GM18873 (cell line): ENCODE measurements around the gene NHLRC1.

Experiments used
- ATAC-seq: cut with Tn5 transposase; IDR thresholded peaks from one replicate; pipeline ENCODE4 v1.9.1; 2021; ENCODE audit warnings: mild to moderate bottlenecking, moderate library complexity, moderate number of reproducible peaks; ENCODE audit not compliant: unreplicated experiment, low FRiP score

NHLRC1 gene

DNA sequence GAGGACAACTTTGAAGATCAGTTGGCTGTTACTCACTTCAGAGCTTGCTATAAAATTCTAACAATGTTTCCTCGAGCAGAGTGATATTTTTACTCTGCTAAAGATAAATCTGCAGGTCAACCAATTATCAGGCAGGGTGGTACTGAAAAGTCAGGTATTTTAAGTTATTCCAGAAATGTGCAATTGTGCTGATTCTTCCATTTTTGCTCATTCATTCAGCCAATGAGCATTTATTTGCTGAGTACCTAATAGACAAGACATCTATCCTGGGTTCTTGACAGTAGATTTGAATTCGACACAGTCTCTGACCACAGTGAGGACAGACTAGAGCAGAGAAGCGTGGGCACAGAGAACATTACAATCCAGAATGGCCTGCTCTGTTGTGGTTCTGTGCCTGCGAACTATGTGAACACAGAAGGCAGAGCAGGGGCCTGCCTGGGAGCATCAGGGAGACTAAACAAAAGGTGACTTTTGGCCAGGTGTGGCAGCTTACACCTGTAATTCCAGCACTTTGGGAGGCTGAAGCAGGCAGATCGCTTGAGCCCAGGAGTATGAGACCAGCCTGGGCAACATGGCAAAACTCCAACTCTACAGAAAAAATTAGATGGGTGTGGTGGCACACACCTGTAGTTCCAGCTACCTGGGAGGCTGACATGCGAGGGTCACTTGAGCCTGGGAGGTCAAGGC, 17.6 kb upstream of the NHLRC1 start:
- ATAC-seq: no peak

DNA sequence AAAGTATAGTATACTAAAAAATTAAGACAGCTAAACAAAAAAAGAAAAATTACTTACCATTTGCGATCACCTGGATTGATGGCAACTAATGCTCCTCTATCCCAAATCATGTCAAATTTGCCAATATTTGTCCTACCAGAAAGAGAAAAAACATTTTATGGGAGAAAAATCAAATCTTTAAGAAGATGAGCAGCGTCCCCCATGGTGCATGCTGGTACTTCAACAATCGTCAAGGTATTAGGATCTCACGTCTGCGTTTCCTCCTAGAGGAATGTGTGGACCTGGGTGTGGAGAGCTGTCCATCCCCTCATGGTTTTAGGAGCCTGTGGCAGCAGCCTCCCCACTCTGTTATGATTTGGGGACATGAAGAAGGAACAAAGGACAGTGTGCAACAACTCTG, 16.4 kb upstream of the NHLRC1 start:
- no peak for ATAC-seq

DNA sequence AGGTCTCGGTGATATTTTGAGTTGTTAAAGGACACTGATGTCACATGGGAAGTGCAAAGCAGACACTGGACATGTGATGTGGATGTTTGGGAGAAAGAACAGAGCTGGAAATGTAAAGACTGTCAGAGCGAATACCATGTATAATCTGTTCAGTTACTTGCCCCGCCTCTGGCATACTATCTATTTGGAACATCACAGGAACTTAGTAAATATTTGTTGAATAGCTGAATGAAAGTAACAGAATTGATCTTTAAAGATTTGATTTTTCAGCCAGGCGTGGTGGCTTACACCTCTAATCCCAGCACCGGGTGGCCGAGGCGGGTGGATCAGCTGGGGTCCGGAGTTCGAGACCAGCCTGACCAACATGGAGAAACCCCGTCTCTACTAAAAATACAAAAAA, 13.8 kb upstream of the NHLRC1 start:
- no peak for ATAC-seq

DNA sequence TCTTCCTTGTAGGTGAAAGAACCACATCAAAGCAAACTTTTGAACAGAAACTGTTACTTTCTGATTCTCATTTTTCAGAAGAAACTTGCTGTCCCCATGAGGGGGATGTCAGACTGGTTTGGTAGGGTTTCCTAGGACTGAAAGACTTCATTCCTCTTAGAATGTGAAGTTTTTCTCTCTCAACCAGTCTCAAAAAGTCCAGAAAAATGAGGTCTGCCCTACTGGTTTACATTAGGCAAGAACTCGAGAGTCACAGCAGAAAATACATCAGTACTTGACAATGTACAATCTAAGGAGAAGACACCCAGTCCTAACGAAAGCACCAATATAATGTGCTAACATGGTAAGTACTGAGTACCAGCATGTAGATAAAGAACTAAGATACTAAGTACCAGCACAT, 12.7 kb upstream of the NHLRC1 start:
- no peak for ATAC-seq

DNA sequence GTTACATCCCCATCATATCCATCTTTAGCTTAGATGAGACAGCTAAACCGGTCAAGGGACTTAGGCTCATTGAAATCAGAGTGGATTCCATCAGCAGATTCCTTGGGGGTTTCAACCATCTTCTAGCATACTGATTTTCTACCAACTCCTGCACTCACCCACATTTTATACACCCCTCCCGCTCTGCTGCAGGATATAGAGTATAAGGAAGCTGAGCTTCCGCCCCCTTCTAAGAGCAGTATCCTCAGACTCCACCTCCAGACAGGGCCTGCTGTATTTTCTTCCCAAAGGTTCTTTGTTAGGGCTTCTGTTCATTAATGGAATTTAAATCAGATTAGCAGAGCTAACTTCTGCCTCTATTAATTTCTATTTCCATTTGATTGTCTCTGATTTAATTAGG, 9.9 kb upstream of the NHLRC1 start:
- ATAC-seq: no peak

GRCh38 chr6:18126121-18126520, 3.6 kb upstream of the NHLRC1 start:
- no peak for ATAC-seq

DNA sequence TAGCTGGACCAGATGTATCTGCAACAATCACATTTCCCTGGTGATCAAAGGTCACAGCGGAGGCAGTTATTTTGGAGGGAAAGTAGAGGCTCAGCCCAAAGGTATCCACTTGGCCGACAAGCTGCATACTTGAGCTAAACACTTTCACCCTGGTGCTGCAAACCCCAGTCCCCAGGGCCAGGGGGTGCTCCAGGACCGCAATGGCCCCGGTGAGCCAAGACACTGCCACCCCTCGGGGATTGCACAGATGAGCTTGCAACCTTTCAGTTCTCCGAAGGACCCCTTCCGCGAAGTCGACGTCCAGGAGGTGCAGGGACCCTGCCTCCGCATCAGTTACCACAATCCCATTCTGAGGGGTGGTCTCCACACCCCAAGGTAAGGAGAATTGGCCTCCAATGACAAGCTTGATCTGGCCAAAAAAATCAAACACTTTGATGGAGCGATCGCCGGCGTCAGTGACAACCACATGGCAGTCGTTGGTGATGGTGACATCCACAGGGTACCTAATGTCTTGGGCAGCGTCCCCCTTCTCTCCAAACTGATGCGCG, 823 bp downstream of the NHLRC1 start:
- ATAC-seq: no peak

DNA sequence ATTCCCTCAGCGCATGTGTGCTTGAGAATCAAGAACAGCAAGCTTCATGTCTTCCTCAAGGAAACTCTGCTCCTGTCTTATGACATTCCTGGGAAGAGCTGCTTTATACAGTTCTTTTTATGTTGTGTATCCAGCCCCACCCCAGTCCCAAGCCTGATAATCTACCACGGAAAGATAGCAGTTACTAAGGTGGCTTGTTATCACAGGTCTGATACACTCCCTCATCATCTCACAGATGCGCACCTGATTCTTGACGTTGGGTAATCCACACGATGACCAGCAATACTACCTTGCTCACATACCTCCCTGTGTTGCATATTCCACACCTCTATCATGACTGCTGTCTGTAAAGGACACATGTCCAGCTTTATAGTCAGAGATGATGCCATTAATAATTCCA, 3.2 kb downstream of the NHLRC1 start:
- no peak for ATAC-seq

DNA sequence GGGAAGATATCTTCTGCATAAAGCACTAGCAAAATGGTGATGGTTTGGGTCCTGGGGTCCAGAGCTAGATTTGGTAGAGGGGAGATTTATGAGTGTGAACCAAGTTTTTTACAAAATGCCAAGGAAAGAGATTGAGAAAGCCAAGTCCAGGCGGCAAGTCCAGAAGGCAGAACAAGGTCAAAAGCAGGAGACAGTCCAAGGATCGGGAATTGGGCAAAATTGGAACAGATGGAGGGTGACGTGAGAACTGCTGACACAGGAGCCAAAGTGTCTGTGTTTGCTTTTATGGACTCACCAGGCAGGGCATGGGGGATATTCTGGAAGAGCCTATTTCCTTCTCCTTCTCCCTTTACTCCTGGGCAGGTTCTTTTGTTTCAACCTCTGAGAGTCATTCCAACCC, 4.1 kb downstream of the NHLRC1 start:
- ATAC-seq: no peak

GRCh38 chr6:18117136-18117535, 5.3 kb downstream of the NHLRC1 start:
- no peak for ATAC-seq

DNA sequence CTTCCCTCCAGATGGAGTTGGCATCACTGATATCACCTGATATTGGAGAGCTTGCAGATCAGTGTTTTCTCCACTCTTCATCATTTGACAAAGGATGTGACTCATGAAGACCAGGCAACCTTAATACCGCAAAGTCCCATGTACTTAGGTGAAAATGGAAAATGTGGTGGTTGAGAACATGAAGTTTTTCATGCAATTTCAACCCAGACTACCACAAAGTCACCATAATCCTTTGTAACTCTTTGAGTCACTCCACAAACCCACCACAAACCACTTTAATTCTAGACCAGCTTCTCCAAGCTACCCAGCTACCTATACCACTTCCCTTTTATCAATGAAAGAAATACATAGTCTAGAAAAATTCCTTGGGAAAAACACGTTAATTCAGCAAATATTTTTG, 7.1 kb downstream of the NHLRC1 start:
- ATAC-seq: no peak

DNA sequence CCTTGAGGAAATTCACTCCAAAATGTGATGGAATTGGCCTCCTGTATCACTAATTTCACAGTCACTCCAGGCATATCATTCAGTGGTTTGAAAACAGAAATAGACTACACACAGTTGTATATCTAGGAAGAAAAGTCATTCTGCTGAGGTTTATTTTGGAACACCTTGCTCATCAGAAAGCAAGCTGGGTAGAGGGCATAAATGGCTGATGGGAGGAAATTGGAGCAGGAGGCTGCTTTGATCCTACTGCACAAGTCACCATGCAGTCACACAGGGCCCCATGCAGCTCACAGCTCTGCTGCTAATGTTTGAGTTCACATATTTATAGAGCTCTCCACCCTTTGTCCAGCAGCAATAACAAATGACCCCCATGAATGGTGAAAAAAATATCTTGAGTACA, 12.3 kb downstream of the NHLRC1 start:
- no peak for ATAC-seq

DNA sequence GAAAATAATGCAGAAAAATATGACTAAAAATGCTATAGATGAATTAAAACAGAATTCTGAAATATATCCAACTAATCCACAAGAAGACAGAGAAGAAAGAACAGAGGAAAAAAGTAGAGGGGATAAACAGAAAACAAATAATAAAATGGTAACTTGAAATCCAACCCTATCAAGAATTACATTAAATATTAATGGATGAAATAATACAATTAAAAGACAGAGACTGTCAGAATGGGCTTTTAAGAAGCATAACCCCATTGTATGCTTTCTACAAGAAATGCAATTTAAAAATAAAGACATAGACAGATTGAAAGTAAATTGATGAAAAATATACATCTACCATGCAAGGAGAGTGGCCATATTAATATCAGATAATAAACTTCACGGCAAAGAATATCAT, 15.4 kb downstream of the NHLRC1 start:
- ATAC-seq: no peak

GRCh38 chr6:18102783-18103509, 19.5 kb downstream of the NHLRC1 start:
- ATAC-seq: no peak

GRCh38 chr6:18101873-18102272, 20.6 kb downstream of the NHLRC1 start:
- no peak for ATAC-seq

DNA sequence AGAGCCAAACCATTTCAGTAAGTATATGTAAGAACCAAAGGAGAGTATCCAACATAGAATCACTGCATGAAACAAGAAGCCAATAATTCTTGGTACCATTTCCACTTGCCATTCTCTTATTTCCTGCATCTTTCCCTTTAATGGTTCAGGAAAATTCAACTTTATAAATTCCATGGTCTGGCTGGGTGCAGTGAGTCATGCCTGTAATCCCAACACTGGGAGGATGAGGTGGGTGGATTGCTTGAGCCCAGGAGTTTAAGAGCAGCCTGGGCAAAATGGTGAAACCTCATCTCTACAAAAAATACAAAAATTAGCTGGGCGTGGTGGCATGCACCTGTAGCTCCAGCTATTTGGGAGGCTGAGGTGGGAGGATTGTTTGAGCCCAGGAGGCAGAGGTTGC, 21.2 kb downstream of the NHLRC1 start:
- no peak for ATAC-seq

DNA sequence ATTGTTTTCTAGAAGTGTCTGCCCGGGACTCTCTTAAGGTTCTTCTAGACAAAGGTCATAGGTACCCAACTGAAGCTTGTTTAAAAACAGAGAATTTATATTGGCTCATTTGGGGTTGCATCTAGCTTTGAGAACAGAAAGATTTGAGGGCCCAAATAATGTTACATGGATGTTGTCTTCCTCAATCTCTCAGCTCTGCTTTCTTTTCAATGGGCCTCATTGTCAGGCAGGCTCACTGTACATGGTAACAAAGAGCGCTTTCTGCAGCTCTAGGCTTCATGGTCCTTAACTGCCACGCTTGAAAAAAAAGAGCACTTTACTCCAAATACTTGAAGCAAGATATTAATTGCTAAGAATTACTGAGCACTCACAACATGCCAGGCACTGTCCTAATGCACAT, 22.2 kb downstream of the NHLRC1 start:
- no peak for ATAC-seq

DNA sequence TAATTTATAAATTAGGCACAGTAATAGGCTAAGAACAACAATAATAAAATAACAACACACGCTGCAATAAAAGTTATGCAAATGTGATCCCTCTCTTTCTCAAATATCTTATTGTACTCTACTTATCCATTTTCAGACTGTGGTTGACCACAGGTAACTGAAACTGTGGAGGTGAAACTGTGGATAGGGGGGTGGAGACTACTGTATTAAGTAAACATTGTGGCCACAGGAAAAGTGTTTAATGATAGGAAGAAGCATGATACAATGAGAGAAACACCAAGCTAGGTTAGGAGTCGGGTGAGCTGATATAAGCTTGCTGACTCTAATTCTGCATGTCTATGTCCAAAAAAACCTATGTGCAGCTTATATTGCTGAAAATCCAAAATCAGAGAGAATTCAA, 23.0 kb downstream of the NHLRC1 start:
- no peak for ATAC-seq

- no peak for ATAC-seq
Measured at GRCh38 chr6:18096423-18096822, 26.1 kb downstream of the NHLRC1 start.

- ATAC-seq: no peak
Measured at GRCh38 chr6:18091382-18091781, 31.1 kb downstream of the NHLRC1 start.

GRCh38 chr6:18090349-18090786, 32.1 kb downstream of the NHLRC1 start:
- no peak for ATAC-seq
